HG03558 (cell line): ENCODE results near the gene CACNA1D.

Source experiments
- ATAC-seq: cut with Tn5 transposase; IDR thresholded peaks from one replicate; pipeline ENCODE4 v1.9.1; 2021; ENCODE audit warnings: moderate number of reproducible peaks; ENCODE audit not compliant: unreplicated experiment; ENCODE audit errors: extremely low read depth

The CACNA1D gene

DNA sequence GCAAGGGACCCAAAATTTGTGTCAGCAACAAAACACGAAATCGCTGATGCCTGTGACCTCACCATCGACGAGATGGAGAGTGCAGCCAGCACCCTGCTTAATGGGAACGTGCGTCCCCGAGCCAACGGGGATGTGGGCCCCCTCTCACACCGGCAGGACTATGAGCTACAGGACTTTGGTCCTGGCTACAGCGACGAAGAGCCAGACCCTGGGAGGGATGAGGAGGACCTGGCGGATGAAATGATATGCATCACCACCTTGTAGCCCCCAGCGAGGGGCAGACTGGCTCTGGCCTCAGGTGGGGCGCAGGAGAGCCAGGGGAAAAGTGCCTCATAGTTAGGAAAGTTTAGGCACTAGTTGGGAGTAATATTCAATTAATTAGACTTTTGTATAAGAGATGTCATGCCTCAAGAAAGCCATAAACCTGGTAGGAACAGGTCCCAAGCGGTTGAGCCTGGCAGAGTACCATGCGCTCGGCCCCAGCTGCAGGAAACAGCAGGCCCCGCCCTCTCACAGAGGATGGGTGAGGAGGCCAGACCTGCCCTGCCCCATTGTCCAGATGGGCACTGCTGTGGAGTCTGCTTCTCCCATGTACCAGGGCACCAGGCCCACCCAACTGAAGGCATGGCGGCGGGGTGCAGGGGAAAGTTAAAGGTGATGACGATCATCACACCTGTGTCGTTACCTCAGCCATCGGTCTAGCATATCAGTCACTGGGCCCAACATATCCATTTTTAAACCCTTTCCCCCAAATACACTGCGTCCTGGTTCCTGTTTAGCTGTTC, 316.9 kb downstream of the CACNA1D start:
- ATAC-seq, result no peak

DNA sequence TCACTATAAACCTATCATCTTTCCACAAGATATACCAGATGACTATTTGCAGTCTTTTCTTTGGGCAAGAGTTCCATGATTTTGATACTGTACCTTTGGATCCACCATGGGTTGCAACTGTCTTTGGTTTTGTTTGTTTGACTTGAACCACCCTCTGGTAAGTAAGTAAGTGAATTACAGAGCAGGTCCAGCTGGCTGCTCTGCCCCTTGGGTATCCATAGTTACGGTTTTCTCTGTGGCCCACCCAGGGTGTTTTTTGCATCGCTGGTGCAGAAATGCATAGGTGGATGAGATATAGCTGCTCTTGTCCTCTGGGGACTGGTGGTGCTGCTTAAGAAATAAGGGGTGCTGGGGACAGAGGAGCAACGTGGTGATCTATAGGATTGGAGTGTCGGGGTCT, 318.0 kb downstream of the CACNA1D start:
- ATAC-seq, result no peak

DNA sequence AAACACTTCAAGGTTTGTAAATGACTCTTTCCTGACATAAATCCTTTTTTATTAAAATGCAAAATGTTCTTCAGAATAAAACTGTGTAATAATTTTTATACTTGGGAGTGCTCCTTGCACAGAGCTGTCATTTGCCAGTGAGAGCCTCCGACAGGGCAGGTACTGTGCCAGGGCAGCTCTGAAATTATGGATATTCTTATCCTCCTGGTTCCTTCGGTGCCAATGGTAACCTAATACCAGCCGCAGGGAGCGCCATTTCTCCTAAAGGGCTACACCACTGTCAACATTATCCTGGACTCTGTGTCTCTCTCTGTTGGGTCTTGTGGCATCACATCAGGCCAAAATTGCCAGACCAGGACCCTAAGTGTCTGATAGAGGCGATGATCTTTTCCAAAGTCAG, 318.8 kb downstream of the CACNA1D start:
- no peak for ATAC-seq

DNA sequence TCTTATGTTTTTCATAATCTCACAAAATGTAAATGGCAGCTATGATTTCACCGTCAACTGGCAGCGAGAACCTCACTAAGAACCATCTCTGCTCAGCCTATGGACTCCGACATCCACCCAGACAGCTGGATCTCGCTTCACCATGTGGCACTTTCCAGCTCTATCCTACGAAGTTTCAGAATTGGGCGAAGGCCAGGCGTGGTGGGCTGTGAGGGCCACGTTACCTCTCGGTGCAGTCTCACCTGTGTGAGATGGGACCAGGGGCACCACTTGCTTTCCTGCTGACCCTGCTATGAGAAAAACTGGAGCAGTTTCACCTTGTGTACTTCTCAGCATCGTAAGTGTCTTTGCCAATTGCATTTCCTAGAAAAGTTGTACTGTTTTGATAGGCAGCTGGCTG, 319.5 kb downstream of the CACNA1D start:
- no peak for ATAC-seq

DNA sequence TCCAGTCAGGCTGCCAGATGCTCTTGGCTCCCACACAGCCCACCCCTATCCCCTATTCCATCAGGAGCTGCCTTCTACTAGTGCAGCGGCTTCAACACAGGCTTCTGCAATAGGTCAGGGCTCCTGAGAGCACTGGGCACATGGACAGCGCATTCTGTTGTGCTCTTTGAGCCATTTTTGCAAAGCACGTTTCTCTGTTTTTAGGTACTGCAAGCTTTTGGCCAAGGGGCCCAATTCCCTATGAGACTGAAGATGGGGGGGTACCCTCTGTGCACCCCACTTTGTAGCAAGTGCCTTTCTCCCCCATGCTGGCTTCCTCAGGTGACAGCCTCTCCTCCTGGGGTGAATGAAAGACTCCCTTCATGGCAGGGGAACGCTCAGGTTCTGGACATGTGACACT, 320.7 kb downstream of the CACNA1D start:
- ATAC-seq, result no peak

DNA sequence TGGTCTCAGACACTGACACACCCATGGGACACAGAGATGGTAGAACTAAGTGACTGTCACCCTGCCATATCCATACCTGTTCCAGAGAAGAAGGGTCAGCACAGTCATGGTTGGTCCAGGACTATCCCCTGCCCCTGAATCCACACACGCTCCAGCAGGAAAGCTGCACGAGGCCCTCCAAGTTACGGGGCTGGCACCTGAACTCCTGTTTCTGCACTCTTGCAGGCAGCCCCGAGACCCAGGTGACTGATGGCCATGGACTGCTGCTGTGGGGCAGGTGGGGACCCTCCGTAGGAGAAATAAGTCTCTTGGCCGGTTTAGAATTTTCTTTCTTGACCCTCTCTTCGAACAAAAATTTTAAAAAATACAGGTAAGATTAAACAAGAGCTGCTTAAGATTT, 321.2 kb downstream of the CACNA1D start:
- no peak for ATAC-seq

DNA sequence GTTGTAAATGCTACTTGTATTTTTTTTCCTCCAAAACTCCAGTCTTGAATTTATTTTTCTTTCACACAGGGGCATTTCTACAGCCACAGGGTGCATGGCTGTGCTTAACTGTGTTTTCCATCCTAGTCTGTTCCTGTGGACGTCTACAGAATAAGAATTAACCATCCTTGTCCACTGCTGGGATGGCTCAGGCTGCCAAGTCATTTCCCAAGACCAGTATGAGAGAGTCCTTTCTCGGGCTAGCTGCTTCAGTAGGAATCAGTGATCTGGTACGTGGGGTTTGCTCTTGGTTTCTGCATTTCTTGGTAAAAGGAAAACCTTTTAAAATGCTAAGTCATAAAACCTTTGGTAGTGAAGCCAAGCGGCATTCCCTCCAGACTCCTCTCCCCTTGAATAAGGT, 322.0 kb downstream of the CACNA1D start:
- no peak for ATAC-seq

DNA sequence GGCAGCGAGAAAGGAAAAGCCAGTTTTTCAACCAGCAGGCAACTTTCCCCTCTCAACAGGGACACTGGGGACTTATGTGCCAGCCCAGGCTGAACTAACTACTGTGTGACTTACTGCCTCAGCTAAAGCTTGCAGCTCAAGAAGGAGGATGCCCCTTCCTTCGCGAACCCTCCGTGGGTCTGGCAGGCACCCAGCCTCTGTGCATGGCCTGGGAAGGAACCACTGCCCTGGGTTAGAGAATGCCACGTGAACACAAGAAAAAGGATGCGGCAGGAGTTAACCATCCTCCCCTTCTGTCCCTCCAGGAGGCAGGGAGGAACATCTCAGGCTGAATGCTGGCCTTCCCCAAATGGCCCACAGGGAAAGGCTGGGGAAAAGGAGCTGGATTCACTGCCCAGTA, 322.8 kb downstream of the CACNA1D start:
- no peak for ATAC-seq

DNA sequence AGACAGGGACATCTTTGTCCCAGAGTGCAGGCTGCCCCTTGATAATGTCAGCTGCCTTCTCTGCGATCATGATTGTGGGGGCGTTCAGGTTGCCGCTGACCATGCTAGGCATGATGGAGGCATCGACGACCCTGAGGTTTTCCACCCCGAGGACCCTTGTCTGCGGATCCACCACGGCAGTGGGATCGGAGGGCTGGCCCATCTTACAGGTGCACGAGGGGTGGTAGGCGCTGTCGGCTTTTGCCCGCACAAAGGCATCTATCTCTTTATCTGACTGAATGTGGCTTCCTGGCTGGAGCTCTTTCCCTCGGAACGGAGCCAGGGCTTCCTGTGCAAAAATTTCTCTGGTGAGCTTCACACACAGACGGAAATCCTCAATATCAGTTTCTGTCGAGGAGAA, 323.4 kb downstream of the CACNA1D start:
- ATAC-seq, result no peak

DNA sequence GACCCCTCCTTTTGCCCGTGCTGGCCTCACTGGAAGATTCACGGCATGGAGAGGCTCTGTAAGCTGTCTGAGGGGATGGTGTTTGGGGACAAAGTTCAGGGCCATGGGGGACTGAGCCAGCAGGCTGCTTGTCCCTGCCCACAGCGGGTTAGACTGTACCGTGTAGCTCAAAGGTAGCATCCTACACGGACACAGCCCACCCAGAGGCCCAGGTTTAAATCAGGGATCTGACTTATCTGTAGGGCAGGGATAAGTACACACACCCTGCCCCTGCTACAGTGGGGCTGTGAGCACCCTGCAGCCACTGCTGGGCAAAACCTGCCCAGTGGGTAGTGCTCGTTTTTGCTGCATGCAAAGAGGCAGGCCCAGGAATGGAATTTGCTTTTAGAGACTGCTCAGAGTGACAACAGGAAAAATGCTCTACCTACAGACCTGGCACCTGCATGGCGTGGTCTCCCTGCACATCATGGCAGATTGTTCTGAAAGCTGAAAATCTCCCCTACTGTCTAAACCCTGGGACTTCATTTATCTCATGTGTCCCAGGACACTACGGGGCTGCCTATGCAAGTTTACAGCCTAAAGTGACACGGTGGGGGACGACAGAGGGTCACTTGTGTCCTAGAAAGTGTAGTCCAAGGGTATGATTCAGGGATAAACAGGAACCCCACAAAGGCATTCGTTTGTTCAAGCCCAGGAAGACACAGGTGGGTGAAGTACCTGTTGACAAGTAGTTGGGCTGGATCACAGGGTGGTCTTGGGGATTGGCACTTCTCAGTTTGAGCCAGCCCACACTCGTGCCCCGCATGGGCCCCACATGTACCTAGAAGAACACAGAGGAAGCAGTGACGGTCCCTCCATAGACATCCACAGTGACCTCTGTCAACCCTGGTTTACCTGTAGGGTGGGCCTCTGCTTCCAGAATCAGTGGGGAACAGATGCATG, 324.1 kb downstream of the CACNA1D start:
- ATAC-seq, result no peak

DNA sequence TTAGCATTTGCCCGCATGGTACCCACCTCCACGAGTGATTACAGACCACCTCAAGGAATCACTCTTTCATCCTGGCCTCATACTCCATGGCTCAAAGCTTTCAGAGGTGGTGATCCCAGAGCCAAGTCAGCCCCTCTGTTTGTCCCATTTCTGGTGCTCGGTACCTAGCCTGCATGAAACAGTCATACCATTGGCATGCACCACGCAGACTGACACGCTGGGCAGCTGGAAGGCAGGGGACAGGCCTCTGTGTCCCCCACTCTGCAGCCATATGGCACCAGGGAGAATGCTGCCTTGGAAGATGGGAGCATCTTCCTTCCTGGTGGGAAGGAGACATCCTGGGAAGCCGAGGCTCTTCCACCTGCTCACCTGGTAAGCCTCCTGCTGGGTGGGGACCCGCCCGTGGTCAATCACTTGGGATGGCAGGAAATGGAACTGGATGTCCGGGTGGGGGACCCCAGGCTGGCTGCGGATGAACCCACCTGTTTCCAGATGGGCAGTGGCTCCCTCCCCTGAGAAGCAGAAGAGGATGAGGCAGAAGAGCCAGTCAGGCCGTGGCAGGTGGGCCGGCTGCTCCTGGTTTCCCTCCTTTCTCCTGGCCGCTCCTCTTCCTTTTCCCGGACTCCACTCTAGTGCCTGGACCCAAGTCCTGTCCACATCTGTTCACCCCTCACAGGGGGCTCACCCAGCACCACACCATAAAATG, 324.9 kb downstream of the CACNA1D start:
- ATAC-seq, result no peak

DNA sequence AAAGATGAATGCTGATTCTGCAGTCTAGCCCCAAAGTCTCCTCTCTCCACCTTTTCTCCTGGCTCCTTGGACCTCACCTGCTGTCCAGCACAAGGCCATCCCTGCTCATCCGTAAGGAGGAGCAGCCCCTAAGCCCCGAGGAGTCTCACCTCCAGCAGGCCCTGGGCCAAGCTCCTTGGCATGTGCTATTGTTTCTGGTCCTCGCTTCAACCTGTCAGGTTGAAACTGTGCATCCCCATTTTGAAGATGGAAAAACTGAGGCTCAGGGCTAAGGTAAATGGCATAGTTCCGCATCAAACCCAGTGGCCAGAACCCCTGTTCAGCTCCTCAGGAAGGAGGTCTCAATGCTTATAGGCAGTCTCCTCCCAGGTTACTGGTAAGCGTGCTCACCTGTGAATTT, 325.7 kb downstream of the CACNA1D start:
- no peak for ATAC-seq

DNA sequence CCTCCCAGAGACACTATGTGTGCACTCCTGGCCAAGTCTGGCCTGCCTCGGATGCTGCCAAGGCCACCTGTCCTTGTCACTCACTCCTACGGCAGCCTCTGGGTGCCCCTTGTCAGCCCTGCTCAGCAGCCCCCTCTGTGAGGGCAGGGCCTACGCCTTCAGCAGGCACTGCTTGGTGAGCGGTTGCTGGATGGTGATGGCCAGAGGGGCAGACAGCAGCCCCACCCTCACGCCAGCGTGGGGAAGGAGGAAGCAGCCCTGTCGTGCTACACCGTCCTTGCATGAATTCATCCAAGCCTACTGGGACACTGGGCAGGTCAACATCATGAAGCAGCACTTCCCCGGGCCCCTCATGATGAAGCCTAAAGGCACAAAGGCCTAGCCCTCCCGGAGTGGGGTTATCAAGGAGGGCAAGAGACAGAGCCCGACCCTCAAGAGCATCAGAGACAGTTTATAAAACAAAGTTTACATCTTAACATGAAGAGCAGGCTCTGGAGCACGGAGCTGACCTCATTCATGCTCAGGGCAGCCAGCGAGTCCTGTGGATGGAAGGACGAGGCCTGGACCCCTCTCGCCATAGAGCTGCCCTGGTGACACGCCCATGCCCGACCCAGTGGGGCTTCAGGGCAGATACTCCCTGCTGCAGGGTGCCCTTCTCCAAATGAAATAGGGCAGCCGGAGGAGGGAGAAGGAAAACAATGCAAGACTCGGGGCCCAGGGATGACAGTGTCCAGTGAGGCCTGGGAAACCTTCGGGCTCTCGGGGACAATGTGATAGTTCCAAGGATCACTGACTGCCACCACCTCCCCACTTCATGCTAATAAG, 326.6 kb downstream of the CACNA1D start:
- ATAC-seq, result no peak

DNA sequence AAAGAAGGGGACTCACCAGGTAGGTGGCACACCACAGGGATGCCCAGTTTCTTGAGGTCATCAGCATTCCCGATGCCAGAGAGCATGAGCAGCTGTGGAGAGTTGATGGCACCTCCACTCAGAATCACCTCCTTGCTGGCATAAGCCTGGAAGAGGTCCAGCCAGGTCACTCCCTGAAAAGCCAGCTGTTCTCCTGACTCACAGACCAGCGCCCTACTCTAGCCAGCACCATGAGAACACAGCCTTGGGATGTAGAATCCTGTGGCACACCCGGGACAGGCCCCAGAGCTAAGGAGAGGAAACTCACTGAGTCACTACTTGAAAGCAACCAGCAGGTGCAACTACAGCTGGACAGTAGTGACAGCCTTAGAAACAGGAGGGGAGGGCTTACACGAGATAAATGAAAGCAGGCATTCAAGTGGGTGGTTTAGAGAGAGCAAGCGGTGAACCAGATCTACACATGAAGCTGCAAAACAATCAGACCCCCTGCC, 327.3 kb downstream of the CACNA1D start:
- no peak for ATAC-seq

DNA sequence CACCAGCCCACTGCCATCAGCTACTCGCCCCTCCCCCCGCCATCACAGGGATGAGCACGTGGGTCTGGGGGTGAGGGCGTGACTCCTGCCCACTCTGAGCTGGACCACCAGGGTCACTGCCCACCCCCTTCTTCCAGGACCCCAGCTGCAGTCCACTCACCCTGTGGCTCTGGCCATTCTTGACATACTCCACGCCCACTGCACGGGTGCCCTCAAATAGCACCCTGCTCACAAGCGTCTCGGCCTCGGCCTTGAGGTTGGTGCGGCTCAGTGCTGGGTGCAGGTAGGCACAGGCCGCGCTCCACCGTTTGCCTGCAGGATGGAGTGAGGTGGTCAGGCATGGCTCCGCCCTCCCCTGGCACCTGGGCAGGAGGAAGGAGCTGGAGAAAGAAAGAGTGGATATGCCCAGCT, 327.9 kb downstream of the CACNA1D start:
- ATAC-seq, result no peak

DNA sequence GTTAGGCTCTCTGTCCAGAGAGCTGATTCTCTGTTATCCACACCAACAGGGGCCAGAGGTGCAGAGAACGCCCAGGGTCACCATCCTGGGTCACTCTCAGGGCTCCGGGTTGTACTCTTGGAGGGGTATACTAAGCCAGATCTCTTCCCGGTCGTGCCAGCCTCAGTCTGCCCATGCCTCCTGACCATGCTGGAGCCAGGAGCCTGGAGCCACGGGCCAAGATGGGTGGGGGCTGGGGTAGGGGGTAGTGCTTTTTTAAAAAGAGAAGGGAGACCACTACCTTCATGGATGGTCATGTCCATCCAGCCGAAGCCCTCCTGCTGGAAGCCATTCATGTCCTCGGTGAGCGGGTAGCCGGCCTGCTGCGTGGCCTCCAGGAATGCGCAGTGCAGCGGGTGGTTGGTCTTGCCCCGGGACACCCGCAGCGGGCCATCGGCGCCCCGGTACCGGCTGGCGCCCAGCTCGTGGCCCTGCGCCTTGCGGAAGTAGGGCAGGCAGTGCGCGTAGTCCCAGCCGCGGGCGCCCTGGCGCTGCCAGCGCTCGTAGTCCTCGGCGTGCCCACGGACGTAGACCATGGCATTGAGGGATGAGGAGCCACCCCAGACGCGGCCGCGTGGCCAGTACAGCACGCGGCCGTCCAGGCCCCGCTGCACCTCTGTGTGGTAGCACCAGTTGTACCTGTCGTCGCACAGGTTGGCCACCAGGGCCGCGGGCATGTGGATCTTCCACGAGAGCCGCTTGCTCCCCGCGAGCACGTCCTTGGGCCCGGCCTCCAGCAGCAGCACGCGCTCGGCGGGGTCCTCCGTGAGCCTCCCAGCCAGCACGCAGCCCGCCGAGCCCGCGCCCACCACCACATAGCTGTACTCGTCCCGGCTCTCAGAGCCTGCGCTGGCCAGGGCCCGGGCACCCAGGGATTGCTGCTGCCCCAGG, 328.9 kb downstream of the CACNA1D start:
- no peak for ATAC-seq

DNA sequence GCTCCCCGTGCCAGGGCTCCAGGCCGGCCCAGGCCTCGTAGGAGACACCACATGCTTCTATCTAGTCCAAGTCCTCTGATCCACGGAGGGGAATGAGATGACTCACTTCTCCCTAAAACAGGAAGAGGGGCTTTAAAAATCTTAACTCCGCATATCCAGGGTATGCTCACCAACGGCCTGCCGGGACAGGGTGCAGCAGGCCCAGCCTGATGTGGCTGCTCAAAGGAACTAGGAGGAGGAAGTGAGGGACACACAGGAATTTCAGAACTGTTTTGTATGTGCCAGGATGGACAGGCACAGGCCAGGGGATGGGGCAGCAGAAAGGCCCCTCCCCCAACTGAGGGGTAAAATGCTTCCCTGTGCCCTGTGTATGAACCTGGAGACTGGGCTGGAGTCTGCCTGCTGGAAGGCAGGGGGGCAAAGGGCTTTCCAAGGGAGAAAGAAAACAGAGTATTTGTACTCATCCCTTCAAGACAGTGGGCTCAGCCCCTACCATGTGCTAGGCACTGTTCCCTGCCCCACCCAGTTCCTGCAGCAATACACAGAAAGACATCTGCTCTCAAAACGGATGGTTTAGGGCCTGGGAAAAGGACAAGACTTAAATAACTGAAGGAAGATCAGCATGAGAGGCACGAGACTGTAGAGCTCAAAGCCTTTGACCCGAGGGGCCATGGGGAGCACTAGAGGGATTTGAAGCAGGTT, 329.7 kb downstream of the CACNA1D start:
- no peak for ATAC-seq

DNA sequence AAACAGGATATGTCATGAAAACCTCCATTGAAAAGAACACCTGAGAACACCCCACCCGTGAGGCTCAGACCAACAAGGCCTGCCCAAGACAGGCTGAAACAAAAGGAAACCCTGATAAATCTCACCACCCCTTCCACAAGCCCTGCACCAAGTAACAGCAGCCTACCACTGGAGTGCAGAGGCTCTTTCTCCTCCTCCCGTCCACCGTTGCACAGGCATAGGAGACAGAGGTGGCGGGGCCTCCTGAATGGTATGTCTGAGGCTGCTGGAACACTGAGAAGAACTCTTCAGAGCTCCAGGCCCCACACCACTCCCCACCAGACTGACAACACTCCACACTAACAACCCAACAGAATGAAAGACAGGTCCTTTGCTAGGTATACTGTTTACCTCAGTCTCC, 330.4 kb downstream of the CACNA1D start:
- ATAC-seq, result no peak
